Measurements from ENCODE around the gene FNDC5. TPM values are rescaled to one million over a fixed set of nuclear protein-coding genes. Genes with fewer than 3 reads are reported as not detected.

FNDC5 gene
- total and polyA plus RNA-seq, 4 donors: 0.43 to 10.5 (median 2.0) TPM

- Histone ChIP-seq H3K27ac (ENCODE audit: low read depth in 1 of 2, low read length in 2 of 2) (no peak overlapping the region), H3K36me3 (ENCODE audit: control insufficient read depth in 4 of 4, insufficient read depth in 3 of 4, low read depth in 1 of 4, low read length in 3 of 4) (no peaks in the 10 kb centered on the region), H3K4me1 (ENCODE audit: control insufficient read depth in 4 of 4, insufficient read depth in 4 of 4, low read length in 3 of 4) (peaks cover 6 to 27% (median 11%) of the 10 kb centered on the region in 4 donors), H3K4me3 (ENCODE audit: low read depth in 1 of 3, low read length in 3 of 3) (no peak overlapping the region), H3K9me3 (ENCODE audit: control insufficient read depth in 4 of 4, low read length in 3 of 4) (no peaks in the 10 kb centered on the region), H3K9ac (ENCODE audit: low read depth in 1 of 2, low read length in 2 of 2) (no peak overlapping the region), H3K27me3 (ENCODE audit: control insufficient read depth in 4 of 4, insufficient read depth in 4 of 4, low read length in 3 of 4) (no peaks in the 10 kb centered on the region)
- DNase-seq (ENCODE audit: low spot score): no peak
- no peak for TF ChIP-seq FOXA2 (IDR thresholded peaks at IDR 0.05)
- no peak for TF ChIP-seq ZBTB33 (IDR thresholded peaks at IDR 0.05)
- no peak for TF ChIP-seq RXRA (IDR thresholded peaks at IDR 0.05)
- no peak for TF ChIP-seq HNF4G (IDR thresholded peaks at IDR 0.05)
- no peak for TF ChIP-seq REST (IDR thresholded peaks at IDR 0.05)
- TF ChIP-seq, protein P1, sequence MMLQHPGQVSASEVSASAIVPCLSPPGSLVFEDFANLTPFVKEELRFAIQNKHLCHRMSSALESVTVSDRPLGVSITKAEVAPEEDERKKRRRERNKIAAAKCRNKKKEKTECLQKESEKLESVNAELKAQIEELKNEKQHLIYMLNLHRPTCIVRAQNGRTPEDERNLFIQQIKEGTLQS (IDR thresholded peaks at IDR 0.05): no peak
- TF ChIP-seq SP1 (IDR thresholded peaks at IDR 0.05): no peak
- no peak for TF ChIP-seq FOXA1 (IDR thresholded peaks at IDR 0.05)
- WGBS: 78% methylated on average over 7 of the region's 7 CpGs
Observed at GRCh38 chr1:32899586-32900296, 29.0 kb upstream of the FNDC5 start.

- H3K27ac ChIP-seq (ENCODE audit: low read depth in 1 of 2, low read length in 2 of 2): no peak overlapping the region
- no peak overlapping the region for H3K4me3 ChIP-seq (ENCODE audit: low read depth in 1 of 3, low read length in 3 of 3)
- no peaks in the 10 kb centered on the region for H3K36me3 ChIP-seq (ENCODE audit: control insufficient read depth in 4 of 4, insufficient read depth in 3 of 4, low read depth in 1 of 4, low read length in 3 of 4)
- no peak overlapping the region for H3K9ac ChIP-seq (ENCODE audit: low read depth in 1 of 2, low read length in 2 of 2)
- no peaks in the 10 kb centered on the region for H3K9me3 ChIP-seq (ENCODE audit: control insufficient read depth in 4 of 4, low read length in 3 of 4)
- DNase-seq (ENCODE audit: low spot score): no peak
- peaks cover 2 to 22% (median 6%) of the 10 kb centered on the region in 4 donors for H3K4me1 ChIP-seq (ENCODE audit: control insufficient read depth in 4 of 4, insufficient read depth in 4 of 4, low read length in 3 of 4)
- no peaks in the 10 kb centered on the region for H3K27me3 ChIP-seq (ENCODE audit: control insufficient read depth in 4 of 4, insufficient read depth in 4 of 4, low read length in 3 of 4)
- WGBS: 95% methylated on average over 3 of the region's 3 CpGs
- TF ChIP-seq HNF4A (conservative IDR thresholded peaks at IDR 0.05): no peak
- TF ChIP-seq NR2F2 (IDR thresholded peaks at IDR 0.05): no peak
- TF ChIP-seq EGR1 (IDR thresholded peaks at IDR 0.05; ENCODE audit: low read depth in 2 of 2): no peak
- TF ChIP-seq HNF4G (IDR thresholded peaks at IDR 0.05): no peak
- TF ChIP-seq RXRA (IDR thresholded peaks at IDR 0.05): no peak
- TF ChIP-seq JUND (IDR thresholded peaks at IDR 0.05): no peak
- TF ChIP-seq SP1 (IDR thresholded peaks at IDR 0.05): no peak
- TF ChIP-seq FOXA2 (IDR thresholded peaks at IDR 0.05): no peak
- no peak for TF ChIP-seq TAF1 (conservative IDR thresholded peaks at IDR 0.05)
- TF ChIP-seq, protein P1 (IDR thresholded peaks at IDR 0.05): no peak
- no peak for TF ChIP-seq RAD21 (IDR thresholded peaks at IDR 0.05)
- TF ChIP-seq ZBTB33 (IDR thresholded peaks at IDR 0.05): no peak
- no peak for TF ChIP-seq GABPA (IDR thresholded peaks at IDR 0.05 in 1 of 2, conservative IDR thresholded peaks at IDR 0.05 in 1 of 2)
- TF ChIP-seq, protein P2, sequence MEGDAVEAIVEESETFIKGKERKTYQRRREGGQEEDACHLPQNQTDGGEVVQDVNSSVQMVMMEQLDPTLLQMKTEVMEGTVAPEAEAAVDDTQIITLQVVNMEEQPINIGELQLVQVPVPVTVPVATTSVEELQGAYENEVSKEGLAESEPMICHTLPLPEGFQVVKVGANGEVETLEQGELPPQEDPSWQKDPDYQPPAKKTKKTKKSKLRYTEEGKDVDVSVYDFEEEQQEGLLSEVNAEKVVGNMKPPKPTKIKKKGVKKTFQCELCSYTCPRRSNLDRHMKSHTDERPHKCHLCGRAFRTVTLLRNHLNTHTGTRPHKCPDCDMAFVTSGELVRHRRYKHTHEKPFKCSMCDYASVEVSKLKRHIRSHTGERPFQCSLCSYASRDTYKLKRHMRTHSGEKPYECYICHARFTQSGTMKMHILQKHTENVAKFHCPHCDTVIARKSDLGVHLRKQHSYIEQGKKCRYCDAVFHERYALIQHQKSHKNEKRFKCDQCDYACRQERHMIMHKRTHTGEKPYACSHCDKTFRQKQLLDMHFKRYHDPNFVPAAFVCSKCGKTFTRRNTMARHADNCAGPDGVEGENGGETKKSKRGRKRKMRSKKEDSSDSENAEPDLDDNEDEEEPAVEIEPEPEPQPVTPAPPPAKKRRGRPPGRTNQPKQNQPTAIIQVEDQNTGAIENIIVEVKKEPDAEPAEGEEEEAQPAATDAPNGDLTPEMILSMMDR (IDR thresholded peaks at IDR 0.05; ENCODE audit: low read depth, low read length, missing input control): no peak
- TF ChIP-seq REST (IDR thresholded peaks at IDR 0.05): no peak
- TF ChIP-seq, protein P3, sequence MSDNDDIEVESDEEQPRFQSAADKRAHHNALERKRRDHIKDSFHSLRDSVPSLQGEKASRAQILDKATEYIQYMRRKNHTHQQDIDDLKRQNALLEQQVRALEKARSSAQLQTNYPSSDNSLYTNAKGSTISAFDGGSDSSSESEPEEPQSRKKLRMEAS (IDR thresholded peaks at IDR 0.05): no peak
Observed at GRCh38 chr1:32898958-32899357, 28.2 kb upstream of the FNDC5 start.
